Spinal cord (tissue), 10 donors: ENCODE measurements around the gene PRPH2. TPM values are rescaled to one million over a fixed set of nuclear protein-coding genes. Genes with fewer than 3 reads are reported as not detected.

Source experiments
- DNase-seq, 6 donors: peaks; one replicate each; pipeline versions ENCODE4 v3.0.0 to v3.0.0-alpha.2; 2013 to 2015; ENCODE audit warnings: low spot score in 6 of 6, low read depth in 4 of 6
- H3K27ac ChIP-seq: one replicate; pipeline ENCODE4 v1.5.1; 2013; ENCODE audit warnings: low read depth, low read length, control low read depth
- H3K27me3 ChIP-seq: one replicate; pipeline ENCODE4 v1.6.1; 2013; ENCODE audit warnings: low read length; ENCODE audit not compliant: control insufficient read depth, insufficient read depth
- H3K36me3 ChIP-seq: one replicate; pipeline ENCODE4 v1.6.1; 2013; ENCODE audit warnings: low read length; ENCODE audit not compliant: control insufficient read depth, insufficient read depth
- H3K4me1 ChIP-seq: one replicate; pipeline ENCODE4 v1.6.1; 2013; ENCODE audit warnings: low read length; ENCODE audit not compliant: control insufficient read depth, insufficient read depth
- H3K4me3 ChIP-seq: one replicate; pipeline ENCODE4 v1.5.1; 2013; ENCODE audit warnings: low read depth, low read length, control low read depth
- H3K9me3 ChIP-seq: one replicate; pipeline ENCODE4 v1.6.1; 2013; ENCODE audit warnings: low read length; ENCODE audit not compliant: control insufficient read depth, insufficient read depth
- WGBS: methylation state at CpG from one replicate; pipeline ENCODE4 v1.1.5; 2013; ENCODE audit warnings: missing lambda C conversion rate; ENCODE audit not compliant: insufficient coverage; 5-methylcytosine and 5-hydroxymethylcytosine counted together
- polyA plus RNA-seq, 2 donors: library from polyadenylated mRNA; unstranded; fragments of 120-200 nt; gene quantifications; one replicate each; pipeline ENCODE4 v1.2.1, GENCODE V29; 2013; ENCODE audit not compliant: insufficient read length in 2 of 2
- small RNA-seq: library from RNA; depleted of rRNA; stranded (forward); fragments of <200 nt; gene quantifications from one replicate; pipeline ENCODE3, GENCODE V24; 2014; ENCODE audit warnings: low replicate concordance
- total RNA-seq, 2 donors: library from RNA; depleted of rRNA in 1 of 2; stranded (reverse); fragments of 120-200 nt in 1 of 2; fragments of >200 nt in 1 of 2; gene quantifications; one replicate each; pipeline versions ENCODE4 v1.2.3 to v1.2.4, GENCODE V29; 2013 to 2014
- donor health status: healthy.

Gene PRPH2
- total and polyA plus RNA-seq, 4 donors = 5.1 to 9.0 (median 6.6) TPM

DNA sequence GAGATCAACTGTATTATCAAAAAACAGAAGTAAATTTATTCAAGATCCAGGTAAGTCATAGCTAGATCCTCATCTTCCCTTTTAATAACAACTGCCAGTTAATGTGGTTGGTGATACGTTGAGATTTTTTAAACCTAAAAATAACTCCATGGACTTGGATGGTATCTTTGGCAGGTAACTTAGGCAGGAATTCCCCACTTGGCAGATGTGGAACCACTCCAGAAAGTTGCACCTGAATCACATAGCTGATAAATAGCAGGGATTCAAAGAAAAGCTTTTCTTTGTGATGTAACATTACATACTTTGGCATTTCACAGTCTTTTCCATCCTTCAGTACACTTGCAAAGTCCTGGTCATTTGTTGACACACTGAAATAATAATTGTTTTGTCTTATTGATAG, 62.6 kb downstream of the PRPH2 start:
- Histone ChIP-seq H3K4me1 (no peaks in the 10 kb centered on the region), H3K27ac (no peak overlapping the region), H3K27me3 (no peaks in the 10 kb centered on the region), H3K36me3 (peaks cover 16% of the 10 kb centered on the region), H3K9me3 (no peaks in the 10 kb centered on the region), H3K4me3 (no peak overlapping the region)
- no CpG with 5 or more reads among the region's 1 CpG for WGBS
- DNase-seq = no peak

GRCh38 chr6:42653851-42654250, 68.5 kb downstream of the PRPH2 start:
- WGBS = 79% methylated on average over 2 of the region's 5 CpGs
- Histone ChIP-seq H3K27me3 (no peaks in the 10 kb centered on the region), H3K27ac (no peak overlapping the region), H3K4me3 (no peak overlapping the region), H3K36me3 (peaks cover 37% of the 10 kb centered on the region), H3K9me3 (no peaks in the 10 kb centered on the region), H3K4me1 (no peaks in the 10 kb centered on the region)
- no peak for DNase-seq

- no peak overlapping the region for H3K27ac ChIP-seq
- no peaks in the 10 kb centered on the region for H3K27me3 ChIP-seq
- no peak overlapping the region for H3K4me3 ChIP-seq
- no peaks in the 10 kb centered on the region for H3K4me1 ChIP-seq
- no CpG with 5 or more reads among the region's 5 CpGs for WGBS
- H3K36me3 ChIP-seq = peaks cover 36% of the 10 kb centered on the region
- H3K9me3 ChIP-seq = no peaks in the 10 kb centered on the region
- DNase-seq = peak in 1 of 6 donors; percentile 30
These were observed 70.2 kb downstream of the PRPH2 start for GRCh38 chr6:42652024-42652746.

Small RNA genes within 50 kb of the gene (small RNA-seq; reads per million reads assigned to genes)
- not detected for gene RNU6-890P

Other genes starting within 250 kb of the PRPH2 start
- gene UBR2, start 158.6 kb downstream of the PRPH2 start, total RNA-seq = 10 to 100 TPM; 33.3 to 39.7 TPM
- gene UBR2, start 158.6 kb downstream of the PRPH2 start, polyA plus RNA-seq = 10 to 100 TPM; 20.3 to 20.8 TPM
- gene TBCC, start 23.5 kb upstream of the PRPH2 start, total RNA-seq = 10 to 100 TPM; 32.8 to 35.8 TPM
- 10 to 100 TPM; 24.3 to 26.1 TPM for gene TBCC, start 23.5 kb upstream of the PRPH2 start, polyA plus RNA-seq
- 10 to 100 TPM; 13.1 to 17.0 TPM for gene BICRAL, start 59.5 kb upstream of the PRPH2 start, total RNA-seq
- gene BICRAL, start 59.5 kb upstream of the PRPH2 start, polyA plus RNA-seq = 10 to 100 TPM; 13.7 to 14.0 TPM
- gene RPL7L1, start 157.0 kb upstream of the PRPH2 start, total RNA-seq = 100 to 1,000 TPM; 105 to 117 TPM
- 100 to 1,000 TPM; 105 to 111 TPM for gene RPL7L1, start 157.0 kb upstream of the PRPH2 start, polyA plus RNA-seq
- under 1 TPM in 1 of 2 donors, not detected in 1; 0.50 TPM for gene PTCRA, start 193.5 kb upstream of the PRPH2 start, total RNA-seq
- under 1 TPM in 1 of 2 donors, not detected in 1; 0.29 TPM for gene PTCRA, start 193.5 kb upstream of the PRPH2 start, polyA plus RNA-seq
- 10 to 100 TPM; 20.5 to 35.3 TPM for gene CNPY3, start 206.9 kb upstream of the PRPH2 start, total RNA-seq
- 10 to 100 TPM; 51.0 to 60.3 TPM for gene CNPY3, start 206.9 kb upstream of the PRPH2 start, polyA plus RNA-seq
- gene GNMT, start 238.2 kb upstream of the PRPH2 start, total RNA-seq = under 1 TPM; 0.20 to 0.99 TPM
- gene GNMT, start 238.2 kb upstream of the PRPH2 start, polyA plus RNA-seq = 1 to 10 TPM; 2.6 to 5.1 TPM